ENCODE results near the gene HOXA4.
A peak's percentile ranks its signal among the peaks of the same experiment; 100 is the strongest.

HOXA4 gene

DNA sequence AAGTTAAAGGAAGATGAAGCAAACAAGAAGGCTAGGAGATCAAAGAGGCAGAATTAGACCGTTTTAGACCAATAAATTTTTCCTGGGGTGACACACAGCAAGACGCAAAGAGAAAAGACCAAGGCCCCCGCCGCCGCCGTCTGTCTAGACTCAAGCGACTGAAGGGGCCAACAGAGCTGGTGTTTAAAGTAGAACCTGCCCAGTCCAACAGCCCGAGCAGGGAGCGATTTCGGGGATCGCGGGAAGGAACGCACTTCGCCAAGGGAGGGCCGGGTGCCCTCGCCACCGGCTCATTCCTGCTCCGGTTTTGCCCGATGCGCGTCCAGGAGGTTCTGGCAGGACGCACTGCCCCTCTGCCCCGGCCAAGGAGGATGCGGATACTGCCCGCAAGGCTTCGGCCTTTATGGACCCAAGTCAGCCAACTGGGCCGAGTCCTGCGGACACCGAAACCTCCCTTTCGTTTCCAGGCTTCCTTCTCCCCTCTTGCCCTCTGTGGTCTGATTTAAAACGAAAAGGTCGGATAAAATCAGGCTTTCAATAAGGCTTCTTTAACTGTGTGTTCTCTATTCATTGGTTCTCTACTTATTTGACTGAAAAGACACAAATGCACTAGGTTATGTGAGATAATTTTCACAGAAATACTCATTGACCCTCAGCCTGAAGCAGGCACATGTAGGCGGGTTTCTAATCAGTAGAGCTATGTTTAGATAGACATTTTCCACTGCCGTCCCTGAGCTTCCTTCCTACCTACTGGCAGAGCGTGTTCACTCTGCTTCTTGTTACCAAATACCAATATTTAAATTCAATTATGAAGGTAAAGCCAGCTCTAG lies 28.1 kb upstream of the HOXA4 start:
- DNase-seq (ENCODE audit: low read depth) = no peak

DNA sequence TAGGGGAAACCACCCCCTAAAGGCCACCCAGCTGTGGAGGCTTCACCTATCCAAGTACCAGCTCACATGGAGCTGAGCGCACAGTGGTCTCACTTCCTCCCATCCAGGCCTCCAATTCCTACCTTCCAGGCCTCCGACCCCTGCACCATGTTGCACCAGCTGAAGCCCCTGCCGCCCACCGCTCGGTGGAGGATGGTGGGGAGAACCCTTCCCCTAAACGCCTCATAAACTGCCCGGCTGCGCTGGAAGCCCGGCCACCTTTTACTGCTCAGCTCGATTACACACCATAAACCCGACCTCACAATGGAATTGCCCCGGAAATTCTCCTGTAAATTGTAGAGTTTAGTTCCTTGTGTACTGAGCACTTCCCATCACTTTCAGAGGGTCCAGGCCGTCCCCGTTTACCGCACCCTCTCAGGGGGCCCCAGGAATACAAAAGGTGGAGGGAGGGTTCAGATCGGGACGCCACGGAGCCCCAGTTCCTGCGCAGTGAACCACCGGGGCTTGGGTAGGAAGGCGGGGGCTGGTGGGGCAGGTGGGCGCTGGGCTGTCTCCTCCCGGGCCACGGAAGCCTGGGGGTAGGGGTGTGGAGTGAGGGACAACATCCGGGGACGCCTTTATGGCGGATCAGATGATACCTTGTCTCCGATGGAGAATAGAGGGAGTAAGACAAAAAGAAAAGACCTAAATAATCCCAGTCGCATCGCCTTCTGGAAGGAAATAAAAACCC lies 27.3 kb upstream of the HOXA4 start:
- no peak for DNase-seq (ENCODE audit: low read depth)

DNA sequence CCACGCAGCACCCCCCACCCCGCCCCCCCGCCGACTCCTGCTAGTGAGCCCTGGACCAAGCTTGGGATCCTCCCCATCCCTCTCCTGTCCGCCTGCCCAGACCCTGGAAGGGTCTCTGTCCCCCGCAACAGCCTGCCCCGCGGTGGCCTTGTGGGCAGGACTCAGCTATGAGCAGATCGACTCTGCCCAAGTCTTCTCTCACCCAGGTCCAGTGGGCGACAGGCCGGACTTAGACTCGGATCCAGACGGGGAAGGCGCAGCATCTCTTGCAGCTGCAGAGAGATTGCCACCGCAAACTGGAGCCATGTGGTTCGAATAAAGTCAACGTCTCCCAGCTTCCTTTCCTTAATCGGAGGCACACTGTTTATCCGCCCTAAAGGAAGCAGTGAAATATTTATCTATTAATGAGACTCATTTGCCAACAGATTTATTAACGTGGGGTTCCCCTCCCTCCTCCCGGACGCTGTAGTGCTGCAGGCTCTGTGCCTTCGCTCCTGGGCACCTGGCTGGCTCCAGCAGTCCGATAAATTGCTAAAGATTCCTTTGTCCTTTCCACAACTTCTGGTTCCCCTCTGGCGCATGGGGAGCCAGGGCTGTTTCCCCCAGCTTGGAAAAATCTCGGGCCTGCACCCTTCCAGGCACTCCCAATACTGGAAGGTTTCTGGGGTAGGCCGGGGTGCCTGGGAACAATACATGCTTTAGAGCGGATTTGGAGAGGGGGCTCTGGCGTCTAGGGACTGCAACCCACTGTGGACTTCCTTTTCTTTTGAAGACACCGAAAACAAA lies 26.6 kb upstream of the HOXA4 start:
- no peak for DNase-seq (ENCODE audit: low read depth)

DNA sequence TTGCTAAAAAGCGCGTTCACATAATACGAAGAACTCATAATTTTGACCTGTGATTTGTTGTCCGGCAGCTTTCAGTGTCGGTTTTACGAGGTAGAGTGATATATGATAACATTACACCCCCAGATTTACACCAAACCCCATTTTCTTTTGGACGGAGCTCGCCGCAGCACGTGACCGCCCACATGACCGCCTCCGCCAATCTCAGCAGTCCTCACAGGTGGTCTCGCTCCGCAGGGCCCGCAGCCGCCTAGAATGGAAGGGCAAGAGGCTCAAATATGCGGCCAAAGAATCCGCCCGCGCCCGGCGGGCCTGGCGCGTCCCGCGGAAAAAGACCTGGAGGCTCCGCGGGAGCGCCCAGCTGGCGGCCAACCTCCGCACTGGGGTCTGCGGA lies 25.9 kb upstream of the HOXA4 start, which contains the start of gene HOXA7:
Gene HOXA7, minus strand, starts transcription at position 168 of the 391 bp plus-strand sequence. Its CDS starts 130 bp downstream, at position 38.
- no peak for DNase-seq (ENCODE audit: low read depth)

DNA sequence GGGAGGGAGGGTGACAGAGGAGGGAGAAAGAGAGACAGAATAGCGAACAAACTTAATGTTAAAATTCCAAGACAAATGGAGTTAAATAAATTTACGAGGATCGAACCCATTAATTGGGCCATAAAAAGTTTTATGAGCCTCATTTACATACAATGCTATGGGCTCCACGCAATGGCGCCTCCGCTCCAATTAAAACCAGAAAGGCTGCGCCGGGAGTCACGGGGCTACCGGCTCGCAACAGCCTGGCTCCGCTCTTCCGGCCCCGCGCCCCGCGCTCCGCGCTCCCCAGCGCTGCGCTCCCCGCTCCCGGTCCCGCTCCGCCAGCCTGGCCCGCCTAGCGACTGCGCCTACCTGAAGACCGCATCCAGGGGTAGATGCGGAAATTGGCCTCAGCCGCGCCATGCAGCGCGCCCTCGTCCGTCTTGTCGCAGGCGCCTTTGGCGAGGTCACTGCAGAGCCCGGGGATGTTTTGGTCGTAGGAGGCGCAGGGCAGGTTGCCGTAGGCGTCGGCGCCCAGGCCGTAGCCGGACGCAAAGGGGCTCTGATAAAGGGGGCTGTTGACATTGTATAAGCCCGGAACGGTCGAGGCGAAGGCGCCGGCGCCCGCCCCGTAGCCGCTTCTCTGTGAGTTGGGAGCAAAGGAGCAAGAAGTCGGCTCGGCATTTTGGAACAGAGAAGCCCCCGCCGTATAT lies 25.4 kb upstream of the HOXA4 start:
- no peak for DNase-seq (ENCODE audit: low read depth)

DNA sequence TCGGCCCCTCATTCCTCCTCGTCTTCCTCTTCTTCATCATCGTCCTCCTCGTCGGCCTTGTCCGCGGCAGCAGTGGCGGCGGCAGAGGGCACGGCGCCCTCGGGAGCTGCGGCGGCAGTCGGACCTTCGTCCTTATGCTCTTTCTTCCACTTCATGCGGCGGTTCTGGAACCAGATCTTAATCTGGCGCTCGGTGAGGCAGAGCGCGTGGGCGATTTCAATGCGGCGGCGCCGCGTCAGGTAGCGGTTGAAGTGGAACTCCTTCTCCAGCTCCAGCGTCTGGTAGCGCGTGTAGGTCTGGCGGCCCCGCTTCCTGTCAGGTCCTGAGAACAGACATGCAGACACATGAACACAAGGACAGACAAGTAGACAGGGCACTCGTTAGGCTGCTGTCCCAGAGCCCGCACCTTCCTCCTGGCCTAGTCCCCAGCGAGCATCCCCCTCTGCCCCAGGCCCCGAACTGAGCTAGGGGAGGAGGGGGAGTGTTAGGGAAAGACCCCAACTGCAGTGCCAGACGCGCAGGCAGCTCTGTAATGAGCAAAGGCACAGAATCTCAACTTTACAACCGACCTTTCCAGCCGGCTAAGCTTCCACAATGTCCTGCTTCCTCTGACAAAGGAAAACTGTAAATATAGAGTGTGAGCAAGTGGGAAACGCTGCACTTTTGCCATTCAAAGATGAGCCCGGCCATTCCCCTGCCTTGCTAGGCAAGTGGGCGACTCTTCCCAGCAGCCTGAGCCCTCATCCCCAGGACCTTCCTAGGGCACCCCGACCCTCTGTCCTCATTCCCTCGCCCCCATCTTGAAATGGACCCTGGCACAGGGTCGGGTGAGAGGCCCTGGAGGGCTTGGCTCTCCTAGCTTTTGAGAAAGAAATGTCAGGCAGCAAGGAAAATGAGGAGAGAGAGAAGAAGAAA lies 24.6 kb upstream of the HOXA4 start:
- no peak for DNase-seq (ENCODE audit: low read depth)

DNA sequence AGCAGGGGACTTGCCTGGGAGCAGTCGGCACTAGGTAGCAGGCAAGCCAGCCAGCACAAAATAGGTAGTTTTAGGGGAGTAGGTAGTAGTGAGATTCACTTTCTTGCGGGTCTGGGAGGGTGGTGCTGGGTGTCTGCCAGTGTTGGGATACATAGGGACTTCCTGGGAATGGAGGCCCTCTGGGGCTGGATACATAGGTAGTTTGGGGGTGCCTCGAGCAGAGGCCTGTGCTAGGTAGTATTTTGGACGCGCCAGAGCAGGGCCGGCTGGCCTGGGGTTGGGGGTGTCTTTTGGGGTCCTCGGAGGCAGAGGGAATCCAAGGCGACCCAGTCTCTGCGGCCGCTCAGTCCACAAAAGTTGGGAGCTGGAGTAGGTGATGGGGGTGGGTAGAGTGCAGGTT lies 23.8 kb upstream of the HOXA4 start:
- no peak for DNase-seq (ENCODE audit: low read depth)

DNA sequence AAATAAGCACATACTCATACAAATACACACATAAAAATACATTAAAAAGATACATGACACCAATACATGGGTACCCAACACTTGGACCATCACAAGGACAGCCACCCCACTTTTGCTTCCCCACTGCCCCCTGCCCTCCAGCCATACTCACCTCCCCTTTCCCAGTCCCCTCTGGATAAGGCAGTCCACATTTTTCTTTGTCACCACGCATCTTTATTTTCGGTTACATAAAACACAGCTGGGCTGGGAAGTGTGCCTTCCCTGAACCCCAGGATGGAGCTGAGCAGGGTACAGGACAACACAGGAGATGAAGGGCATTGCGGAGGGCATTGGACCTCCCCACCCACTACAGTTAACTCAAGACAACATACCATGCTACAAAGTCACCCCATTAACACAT lies 23.0 kb upstream of the HOXA4 start:
- no peak for DNase-seq (ENCODE audit: low read depth)

DNA sequence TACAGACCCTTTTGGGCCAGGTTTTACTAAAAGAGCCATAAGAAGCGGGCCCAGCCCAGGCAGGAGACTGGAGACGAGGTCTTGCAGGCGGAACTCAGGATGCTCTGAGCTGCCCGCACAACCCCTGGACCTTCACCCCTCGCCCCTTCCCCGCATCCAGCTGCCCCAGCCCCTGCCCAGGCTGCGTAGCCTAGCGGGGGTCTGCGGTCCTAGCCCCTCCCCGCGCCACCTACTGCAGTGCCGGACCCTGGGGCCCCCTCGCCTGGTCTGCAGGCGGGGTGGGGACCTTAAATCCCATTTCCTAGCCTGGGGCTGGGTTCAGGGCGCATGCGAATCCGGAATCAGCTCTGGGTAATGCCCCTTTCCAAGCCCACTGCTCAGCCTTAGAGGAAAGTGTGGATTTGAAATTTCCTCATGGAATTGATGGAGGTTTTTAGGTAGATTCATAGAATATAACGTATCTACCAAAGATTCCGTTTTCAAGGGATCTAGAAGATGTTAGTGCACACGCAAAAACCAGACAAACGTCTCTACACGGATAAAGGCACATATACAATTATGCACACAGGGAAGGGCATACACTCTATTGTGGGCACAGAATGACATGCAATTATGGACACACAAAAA lies 22.4 kb upstream of the HOXA4 start:
- DNase-seq (ENCODE audit: low read depth) = no peak

DNA sequence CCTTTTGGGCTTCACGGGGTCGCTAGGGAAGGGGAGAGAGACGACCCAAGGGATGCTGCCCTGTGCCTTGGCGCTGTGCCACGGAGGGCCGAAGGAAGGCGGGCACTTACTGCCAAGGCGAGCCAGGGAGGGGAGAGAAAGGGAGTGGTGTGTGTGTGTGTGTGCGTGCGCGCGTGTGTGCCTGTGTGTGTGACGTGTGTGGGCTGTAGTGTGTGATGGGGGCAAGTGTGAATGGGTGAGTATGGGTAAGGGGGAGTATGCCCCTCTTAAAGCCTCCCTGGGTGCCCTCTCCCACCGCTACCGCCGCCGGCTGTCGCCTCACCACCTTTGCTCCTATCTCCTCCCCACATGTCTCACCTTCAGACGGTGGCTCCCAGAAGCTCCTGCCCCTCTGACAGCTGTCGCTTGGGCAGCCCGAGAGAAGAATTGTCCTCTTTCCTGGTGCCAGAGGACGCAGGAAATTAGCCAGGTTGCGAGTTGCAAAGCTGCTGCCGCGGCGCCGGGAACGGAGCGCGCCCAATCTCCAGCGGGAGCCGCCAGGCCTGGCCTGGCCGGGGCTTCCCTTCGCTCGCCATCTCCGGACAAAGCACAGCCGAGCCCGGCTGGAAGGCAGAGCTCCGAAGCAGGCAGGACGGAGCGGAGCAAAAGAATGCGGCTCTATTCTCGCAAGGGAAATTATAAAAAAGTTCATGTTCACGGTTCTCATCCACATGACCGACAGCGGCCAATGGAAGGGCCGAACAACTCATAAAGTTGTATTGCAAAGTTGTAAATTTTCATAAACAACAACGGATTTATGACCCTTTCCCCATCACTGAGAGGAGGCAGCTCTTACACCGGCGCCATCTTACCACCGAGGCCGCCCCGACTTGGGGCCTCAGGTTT lies 21.6 kb upstream of the HOXA4 start, which contains the start of gene HOXA3:
Gene HOXA3, minus strand, starts transcription at position 653 of the 885 bp plus-strand sequence. CDS start 41,943 bp downstream, outside the sequence.
- DNase-seq (ENCODE audit: low read depth) = no peak

DNA sequence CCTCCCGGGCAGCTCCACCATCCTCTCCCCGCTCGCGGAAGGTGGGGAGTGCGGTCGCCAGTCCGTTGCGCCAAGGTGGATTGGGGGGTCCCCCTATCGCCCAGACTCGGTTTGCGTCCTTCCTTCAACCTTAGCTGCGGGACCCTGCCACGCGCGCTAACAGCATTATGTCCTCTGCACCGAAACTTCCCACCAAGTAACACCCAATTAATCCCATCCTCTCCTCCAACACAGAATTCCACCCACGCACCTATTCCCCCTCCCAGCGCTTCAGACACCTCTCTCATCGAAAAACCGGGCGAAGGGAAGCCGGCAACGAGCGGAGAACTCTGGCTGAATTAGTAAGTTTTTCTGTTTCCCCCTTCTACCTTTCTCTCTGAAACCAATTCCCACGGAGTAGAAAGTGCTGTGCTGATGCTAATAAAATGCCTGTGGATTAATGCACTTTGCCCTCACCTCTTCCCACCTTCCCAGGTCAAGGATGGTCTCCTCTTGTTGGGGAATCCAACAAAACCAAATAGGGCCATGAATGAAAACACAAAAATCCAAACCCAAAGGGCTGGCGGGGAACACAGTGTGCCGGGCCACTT lies 20.9 kb upstream of the HOXA4 start:
- no peak for DNase-seq (ENCODE audit: low read depth)

DNA sequence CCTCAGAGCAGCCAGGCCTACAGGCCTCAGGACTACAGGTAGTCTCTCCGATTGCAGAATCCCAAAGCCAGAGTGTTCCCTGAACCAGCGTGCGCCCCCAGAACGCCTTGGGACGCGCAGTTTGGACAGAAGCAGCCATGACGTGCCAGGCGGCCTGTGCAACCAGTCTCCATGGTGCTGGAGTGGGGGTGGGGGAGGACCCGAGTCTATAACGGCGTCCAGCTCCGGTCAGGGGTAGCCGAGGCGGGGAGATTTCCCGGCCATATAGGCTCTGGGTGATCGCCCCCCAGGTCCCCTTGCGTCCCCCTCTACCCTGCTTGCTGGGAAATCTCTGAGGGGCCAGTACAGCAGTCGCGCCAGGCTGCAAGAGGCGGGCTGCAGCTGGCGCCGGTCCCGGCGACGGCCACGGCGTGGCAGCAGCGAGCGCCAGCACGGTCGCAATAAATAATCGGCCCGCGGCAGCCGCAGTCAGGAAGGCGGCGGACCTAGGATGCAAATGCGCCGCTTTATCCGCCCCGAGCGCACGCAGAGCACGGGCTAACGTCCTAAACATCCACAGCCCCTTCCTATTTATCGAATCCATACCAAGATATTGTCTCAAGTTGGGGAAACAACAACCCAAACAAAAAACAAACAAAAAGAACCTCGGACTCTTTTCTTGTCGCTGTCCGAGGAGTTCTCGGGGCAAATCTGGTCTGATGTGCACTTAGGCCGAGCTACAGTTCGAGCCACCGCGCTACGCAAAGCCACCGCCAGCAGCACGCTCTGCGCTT lies 20.2 kb upstream of the HOXA4 start:
- peak; percentile 41 for DNase-seq (ENCODE audit: low read depth)

DNA sequence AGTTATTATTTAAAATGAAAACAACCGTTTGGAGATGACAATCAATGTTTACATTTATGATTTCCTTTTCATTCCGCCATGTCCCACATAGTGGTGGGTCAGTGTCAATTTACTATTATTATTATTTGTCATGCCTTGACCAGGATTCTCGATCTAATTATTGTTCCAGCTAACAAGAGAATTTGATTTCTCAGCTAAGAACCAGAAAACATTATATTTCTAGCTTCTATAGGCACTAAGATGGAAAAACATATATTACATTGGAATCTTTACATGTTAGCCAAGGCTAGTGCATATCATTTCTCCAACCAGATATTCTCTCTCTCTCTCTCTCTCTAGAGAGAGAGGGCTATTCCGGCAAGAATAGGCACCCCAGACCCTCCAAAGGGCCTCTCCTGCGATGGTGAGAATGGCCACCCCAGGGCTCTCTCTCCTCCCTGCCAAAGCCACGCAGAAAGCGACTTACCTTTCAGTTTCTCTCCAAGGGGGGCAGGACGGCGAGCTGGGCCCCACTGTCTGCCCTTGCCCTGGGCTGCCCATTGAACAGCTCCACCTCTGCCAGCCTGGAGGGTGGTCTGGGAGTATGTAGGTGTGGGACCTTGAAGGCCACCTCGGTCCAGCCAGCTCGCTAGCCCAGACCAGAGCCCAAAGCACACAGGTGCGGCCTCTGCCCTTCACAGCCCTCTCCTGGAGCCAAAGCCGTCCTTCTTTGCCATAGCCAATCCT lies 19.4 kb upstream of the HOXA4 start:
- DNase-seq (ENCODE audit: low read depth) = no peak

DNA sequence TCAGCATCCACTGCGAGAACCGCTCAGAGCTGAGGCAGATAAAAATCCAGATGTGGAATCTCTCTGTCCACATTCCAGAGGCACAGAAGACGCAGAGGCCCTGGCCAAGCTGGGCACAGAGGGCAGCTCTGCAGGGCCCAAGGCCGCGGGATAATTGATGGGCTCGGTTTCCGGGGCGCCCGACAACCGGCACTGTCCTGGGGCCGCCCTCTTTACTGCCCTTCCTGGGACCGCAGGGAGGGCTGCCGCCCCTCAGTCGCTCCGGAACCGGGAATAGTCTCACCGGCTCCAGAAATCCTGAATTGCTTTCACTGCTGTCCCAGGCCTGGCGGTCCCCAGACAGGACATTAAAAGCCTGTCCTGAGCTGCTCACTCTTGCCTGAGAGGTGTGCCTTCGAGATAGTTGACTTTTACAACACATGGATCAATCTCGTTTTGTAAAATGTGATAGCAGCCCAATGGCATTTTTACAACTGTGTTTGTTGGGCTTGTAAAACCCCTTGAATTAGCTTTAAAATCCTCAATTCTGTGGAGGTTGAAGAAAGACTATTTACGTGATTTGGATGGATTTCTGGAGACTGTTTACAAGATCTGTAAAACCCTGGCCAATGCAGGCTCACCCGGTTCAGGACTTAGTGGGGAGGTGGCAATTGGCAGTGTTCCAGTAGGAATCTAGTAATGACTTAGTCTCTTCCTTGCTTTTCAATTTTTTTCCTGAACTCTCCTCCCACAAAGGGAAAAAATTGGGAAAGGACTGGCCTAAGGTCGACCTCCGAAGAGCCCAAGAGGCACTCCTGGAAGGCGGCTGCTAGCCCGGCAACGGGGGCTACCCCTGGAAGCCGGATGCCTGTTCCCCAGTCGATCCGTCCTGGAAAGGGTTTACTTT lies 18.4 kb upstream of the HOXA4 start:
- no peak for DNase-seq (ENCODE audit: low read depth)

DNA sequence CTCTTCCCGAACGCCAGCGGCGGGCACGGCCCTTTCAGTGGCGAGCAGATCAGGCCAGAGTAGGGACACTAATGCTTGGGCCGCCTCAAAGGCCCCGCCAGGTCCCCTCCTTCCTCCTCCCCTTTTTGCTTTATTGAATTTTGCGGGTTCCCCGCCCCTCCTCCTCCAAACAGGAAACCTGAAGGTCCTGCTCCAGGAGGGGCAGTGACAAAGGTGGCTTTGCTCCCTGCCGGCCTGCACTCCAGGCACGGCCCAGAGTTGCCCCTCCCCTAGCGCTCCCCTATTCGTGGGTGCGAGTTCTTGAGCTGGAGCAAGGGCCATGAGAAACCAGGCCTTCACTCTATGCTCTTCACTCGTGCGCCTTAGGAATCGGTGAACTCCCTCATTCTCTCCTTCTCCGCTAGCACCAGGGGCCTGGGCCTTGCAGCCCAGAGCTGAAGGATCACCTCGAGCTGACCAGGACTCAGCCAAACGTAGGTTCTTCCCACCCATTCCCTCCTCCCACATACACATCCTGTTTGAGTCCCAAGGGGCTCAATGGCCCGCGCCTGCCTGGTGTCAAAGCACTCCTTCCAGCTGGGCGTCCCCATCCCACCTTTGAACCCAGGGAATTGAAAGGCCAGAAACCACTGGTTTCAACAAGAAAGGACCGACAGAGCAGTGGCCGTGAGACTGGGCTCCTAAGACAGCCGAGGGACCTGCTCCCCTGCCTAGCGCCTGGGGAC lies 17.6 kb upstream of the HOXA4 start:
- no peak for DNase-seq (ENCODE audit: low read depth)
